Measurements from ENCODE around the gene ACSS1. TPM values are rescaled to one million over a fixed set of nuclear protein-coding genes. Genes with fewer than 3 reads are reported as not detected.

ACSS1 gene
- total RNA-seq, 2 donors from 2014 or later, result 25.6 to 26.4 TPM

GRCh38 chr20:25008388-25009217 lies 49.3 kb downstream of the ACSS1 start:
- Histone ChIP-seq H3K4me3 (no peak overlapping the region), H3K27me3 (no peaks in the 10 kb centered on the region), H3K36me3 (peaks cover 58% of the 10 kb centered on the region), H3K4me1 (peaks cover 0 to 21% of the 10 kb centered on the region in 2 donors), H3K9me3 (no peaks in the 10 kb centered on the region), H3K27ac (peak overlapping the region; percentile 82)
- DNase-seq (ENCODE audit: low spot score), result no peak
- TF ChIP-seq CTCF (IDR thresholded peaks at IDR 0.05), result no peak

- Histone ChIP-seq H3K9me3 (no peaks in the 10 kb centered on the region), H3K27ac (no peak overlapping the region), H3K4me1 (peaks cover 0 to 21% of the 10 kb centered on the region in 2 donors), H3K4me3 (no peak overlapping the region), H3K27me3 (no peaks in the 10 kb centered on the region), H3K36me3 (peaks cover 49% of the 10 kb centered on the region)
- TF ChIP-seq CTCF (IDR thresholded peaks at IDR 0.05), result no peak
- no peak for DNase-seq (ENCODE audit: low spot score)
Observed at GRCh38 chr20:25007491-25008305, 50.2 kb downstream of the ACSS1 start.

- no peak for TF ChIP-seq CTCF (IDR thresholded peaks at IDR 0.05)
- Histone ChIP-seq H3K36me3 (peaks cover 38% of the 10 kb centered on the region), H3K4me3 (no peak overlapping the region), H3K4me1 (peaks cover 0 to 21% of the 10 kb centered on the region in 2 donors), H3K27ac (peak overlapping the region in 1 of 2 donors; percentile 60), H3K9me3 (no peaks in the 10 kb centered on the region), H3K27me3 (no peaks in the 10 kb centered on the region)
- DNase-seq (ENCODE audit: low spot score), result peak; percentile 44
Observed at GRCh38 chr20:25006431-25007167, 51.3 kb downstream of the ACSS1 start.

GRCh38 chr20:25005661-25006060 lies 52.3 kb downstream of the ACSS1 start:
- TF ChIP-seq CTCF (IDR thresholded peaks at IDR 0.05), result no peak
- peaks cover 34% of the 10 kb centered on the region for H3K36me3 ChIP-seq
- no peak overlapping the region for H3K4me3 ChIP-seq
- no peaks in the 10 kb centered on the region for H3K27me3 ChIP-seq
- no peak for DNase-seq (ENCODE audit: low spot score)
- H3K9me3 ChIP-seq, result no peaks in the 10 kb centered on the region
- peaks cover 0 to 25% of the 10 kb centered on the region in 2 donors for H3K4me1 ChIP-seq
- H3K27ac ChIP-seq, result peak overlapping the region; percentile 22 to 60

- Histone ChIP-seq H3K27ac (peak overlapping the region; percentile 22 to 60), H3K27me3 (no peaks in the 10 kb centered on the region), H3K9me3 (no peaks in the 10 kb centered on the region), H3K4me3 (no peak overlapping the region), H3K4me1 (peaks cover 0 to 29% of the 10 kb centered on the region in 2 donors), H3K36me3 (peaks cover 34% of the 10 kb centered on the region)
- no peak for TF ChIP-seq CTCF (IDR thresholded peaks at IDR 0.05)
- no peak for DNase-seq (ENCODE audit: low spot score)
Observed at GRCh38 chr20:25005220-25005619, 52.7 kb downstream of the ACSS1 start.

Data from right atrium auricular region (tissue), 2 donors.